Measurements from ENCODE around the gene PGM5. TPM values are rescaled to one million over a fixed set of nuclear protein-coding genes. Genes with fewer than 3 reads are reported as not detected.
A peak's percentile ranks its signal among the peaks of the same experiment; 100 is the strongest.
"Not testable (repeated sequence)": the region's sequence is repeated elsewhere in the genome, so short reads cannot be mapped to it uniquely, and the experiment has no call there.

PGM5 gene
- total RNA-seq (75.3 and 121 TPM in 2 replicates), polyA plus RNA-seq (16.8 and 26.4 TPM in 2 replicates)

GRCh38 chr9:68356380-68357118 is at the start of gene PGM5:
PGM5 (plus strand) TSS chr9:68356611; CDS start chr9:68357128, 517 bp downstream.
- peak; percentile 10 to 58 for DNase-seq (ENCODE audit: low read depth in 1 of 2, low spot score in 1 of 2)
- H3K36me3 ChIP-seq; H3K4me1 ChIP-seq (ENCODE audit: low read depth); H3K9me3 ChIP-seq (ENCODE audit: low read depth); H3K27me3 ChIP-seq: not testable (repeated sequence)
- Histone ChIP-seq H3K27ac (peak within 1 kb of the TSS; percentile 91), H3K4me3 (peak within 1 kb of the TSS; percentile 84)

- not testable (repeated sequence) for DNase-seq (ENCODE audit: low read depth in 1 of 2, low spot score in 1 of 2); H3K36me3 ChIP-seq
- H3K27me3 ChIP-seq: peaks cover 27% of the 10 kb centered on the region
Measured at GRCh38 chr9:68307127-68307526, 49.3 kb upstream of the PGM5 start.

GRCh38 chr9:68307654-68308053 is 48.8 kb upstream of the PGM5 start:
- H3K36me3 ChIP-seq; DNase-seq (ENCODE audit: low read depth in 1 of 2, low spot score in 1 of 2); H3K4me3 ChIP-seq; H3K9me3 ChIP-seq (ENCODE audit: low read depth); H3K27ac ChIP-seq; H3K4me1 ChIP-seq (ENCODE audit: low read depth): not testable (repeated sequence)
- peaks cover 27% of the 10 kb centered on the region for H3K27me3 ChIP-seq

More at GRCh38 chr9:68307127-68307526, 49.3 kb upstream of the PGM5 start:
- H3K27ac ChIP-seq; H3K4me3 ChIP-seq; H3K4me1 ChIP-seq (ENCODE audit: low read depth); H3K9me3 ChIP-seq (ENCODE audit: low read depth): not testable (repeated sequence)

GRCh38 chr9:68311208-68311607 is 45.2 kb upstream of the PGM5 start:
- not testable (repeated sequence) for H3K9me3 ChIP-seq (ENCODE audit: low read depth); H3K4me3 ChIP-seq; H3K4me1 ChIP-seq (ENCODE audit: low read depth); H3K36me3 ChIP-seq; H3K27ac ChIP-seq; DNase-seq (ENCODE audit: low read depth in 1 of 2, low spot score in 1 of 2)
- peaks cover 27% of the 10 kb centered on the region for H3K27me3 ChIP-seq

- H3K27ac ChIP-seq; H3K4me3 ChIP-seq; DNase-seq (ENCODE audit: low read depth in 1 of 2, low spot score in 1 of 2); H3K36me3 ChIP-seq; H3K9me3 ChIP-seq (ENCODE audit: low read depth); H3K4me1 ChIP-seq (ENCODE audit: low read depth): not testable (repeated sequence)
- peaks cover 18% of the 10 kb centered on the region for H3K27me3 ChIP-seq
Measured at GRCh38 chr9:68318209-68318608, 38.2 kb upstream of the PGM5 start.

- not testable (repeated sequence) for H3K4me1 ChIP-seq (ENCODE audit: low read depth); H3K27ac ChIP-seq; H3K4me3 ChIP-seq; DNase-seq (ENCODE audit: low read depth in 1 of 2, low spot score in 1 of 2); H3K36me3 ChIP-seq; H3K9me3 ChIP-seq (ENCODE audit: low read depth)
- H3K27me3 ChIP-seq: peaks cover 14% of the 10 kb centered on the region
Measured at GRCh38 chr9:68323749-68324148, 32.7 kb upstream of the PGM5 start.

GRCh38 chr9:68324518-68324917 is 31.9 kb upstream of the PGM5 start:
- DNase-seq (ENCODE audit: low read depth in 1 of 2, low spot score in 1 of 2); H3K27ac ChIP-seq; H3K36me3 ChIP-seq; H3K9me3 ChIP-seq (ENCODE audit: low read depth); H3K4me1 ChIP-seq (ENCODE audit: low read depth); H3K4me3 ChIP-seq: not testable (repeated sequence)
- H3K27me3 ChIP-seq: peaks cover 13% of the 10 kb centered on the region

GRCh38 chr9:68329106-68329505 is 27.3 kb upstream of the PGM5 start:
- not testable (repeated sequence) for DNase-seq (ENCODE audit: low read depth in 1 of 2, low spot score in 1 of 2); H3K9me3 ChIP-seq (ENCODE audit: low read depth); H3K27me3 ChIP-seq; H3K27ac ChIP-seq; H3K4me3 ChIP-seq; H3K4me1 ChIP-seq (ENCODE audit: low read depth); H3K36me3 ChIP-seq

- DNase-seq (ENCODE audit: low read depth in 1 of 2, low spot score in 1 of 2); H3K4me1 ChIP-seq (ENCODE audit: low read depth); H3K27me3 ChIP-seq; H3K4me3 ChIP-seq; H3K27ac ChIP-seq; H3K9me3 ChIP-seq (ENCODE audit: low read depth); H3K36me3 ChIP-seq: not testable (repeated sequence)
Measured at GRCh38 chr9:68330531-68331173, 25.8 kb upstream of the PGM5 start.

- not testable (repeated sequence) for H3K4me3 ChIP-seq; H3K27ac ChIP-seq; H3K27me3 ChIP-seq; H3K36me3 ChIP-seq; H3K9me3 ChIP-seq (ENCODE audit: low read depth); DNase-seq (ENCODE audit: low read depth in 1 of 2, low spot score in 1 of 2); H3K4me1 ChIP-seq (ENCODE audit: low read depth)
Measured at GRCh38 chr9:68332122-68332521, 24.3 kb upstream of the PGM5 start.

GRCh38 chr9:68335935-68336334 is 20.5 kb upstream of the PGM5 start:
- H3K27ac ChIP-seq; H3K4me1 ChIP-seq (ENCODE audit: low read depth); H3K4me3 ChIP-seq; DNase-seq (ENCODE audit: low read depth in 1 of 2, low spot score in 1 of 2); H3K36me3 ChIP-seq; H3K27me3 ChIP-seq; H3K9me3 ChIP-seq (ENCODE audit: low read depth): not testable (repeated sequence)

GRCh38 chr9:68336639-68337339 is 19.6 kb upstream of the PGM5 start:
- H3K27ac ChIP-seq; H3K36me3 ChIP-seq; H3K9me3 ChIP-seq (ENCODE audit: low read depth); H3K4me3 ChIP-seq; H3K4me1 ChIP-seq (ENCODE audit: low read depth); H3K27me3 ChIP-seq: not testable (repeated sequence)
- peak in 1 of 2 donors; percentile 8 for DNase-seq (ENCODE audit: low read depth in 1 of 2, low spot score in 1 of 2)

- H3K36me3 ChIP-seq; H3K27ac ChIP-seq; H3K4me1 ChIP-seq (ENCODE audit: low read depth); H3K4me3 ChIP-seq; H3K27me3 ChIP-seq; DNase-seq (ENCODE audit: low read depth in 1 of 2, low spot score in 1 of 2); H3K9me3 ChIP-seq (ENCODE audit: low read depth): not testable (repeated sequence)
Measured at GRCh38 chr9:68338000-68338399, 18.4 kb upstream of the PGM5 start.
